Smooth muscle cell (in vitro differentiated cells): Measurements from ENCODE around the gene AGPAT1. TPM values are rescaled to one million over a fixed set of nuclear protein-coding genes. Genes with fewer than 3 reads are reported as not detected.

ENCODE experiments used
- DNase-seq: peaks from one replicate; lab custom pipeline; 2025; ENCODE audit not compliant: unreplicated experiment; lab: John Stamatoyannopoulos, UW
- H2AFZ ChIP-seq: fragments of 200-600 bp; sonication (generic); 2 replicates; pipeline ENCODE4 v1.6.0; 2016; ENCODE audit warnings: antibody characterized with exemption, low read depth, mild to moderate bottlenecking
- H3F3A ChIP-seq: fragments of 200-600 bp; sonication (generic); 2 replicates; pipeline ENCODE4 v1.6.0; 2017; ENCODE audit warnings: antibody characterized with exemption, low read depth
- H3K27ac ChIP-seq: fragments of 200-600 bp; sonication (generic); 2 replicates; pipeline ENCODE4 v1.5.1; 2016; ENCODE audit warnings: low read depth, mild to moderate bottlenecking
- H3K27me3 ChIP-seq: fragments of 200-600 bp; sonication (generic); 2 replicates; pipeline ENCODE4 v1.6.1; 2016; ENCODE audit warnings: low read depth, mild to moderate bottlenecking
- H3K36me3 ChIP-seq: fragments of 200-600 bp; sonication (generic); 2 replicates; pipeline ENCODE4 v1.5.1; 2016; ENCODE audit warnings: low read depth
- H3K4me1 ChIP-seq: fragments of 200-600 bp; sonication (generic); 2 replicates; pipeline ENCODE4 v1.5.1; 2016; ENCODE audit warnings: low read depth
- H3K4me2 ChIP-seq: fragments of 200-600 bp; sonication (generic); 2 replicates; pipeline ENCODE4 v1.6.0; 2016; ENCODE audit warnings: mild to moderate bottlenecking
- H3K4me3 ChIP-seq: fragments of 200-600 bp; sonication (generic); 2 replicates; pipeline ENCODE4 v1.5.1; 2016; ENCODE audit warnings: mild to moderate bottlenecking
- H3K79me2 ChIP-seq: fragments of 200-600 bp; sonication (generic); 2 replicates; pipeline ENCODE4 v1.6.0; 2016; ENCODE audit warnings: low read depth, mild to moderate bottlenecking
- H3K9ac ChIP-seq: fragments of 200-600 bp; sonication (generic); 2 replicates; pipeline ENCODE4 v1.6.0; 2016; ENCODE audit warnings: low read depth
- H3K9me3 ChIP-seq: fragments of 200-600 bp; sonication (generic); replicated peaks from 2 replicates; pipeline ENCODE4 v1.5.1; 2016; ENCODE audit warnings: low read depth
- H4K20me1 ChIP-seq: fragments of 200-600 bp; sonication (generic); 2 replicates; pipeline ENCODE4 v1.6.0; 2016; ENCODE audit warnings: low read depth
- WGBS: methylation state at CpG from one replicate; pipeline ENCODE4 v1.1.7; 2016; ENCODE audit warnings: low lambda C conversion rate; 5-methylcytosine and 5-hydroxymethylcytosine counted together
- polyA plus RNA-seq: library from polyadenylated mRNA; unstranded; fragments of >200 nt; fragmentation: Nextera tagmentation; extraction: Ambion mirVana; gene quantifications from 2 replicates; pipeline ENCODE4 v1.2.1, GENCODE V29; 2016
- total RNA-seq: library from RNA; depleted of rRNA; stranded (reverse); fragments of >200 nt; gene quantifications from 2 replicates; pipeline ENCODE4 v1.2.3, GENCODE V29; 2014
- TF ChIP-seq, protein P1 (sequence below): fragments of 200-600 bp; sonication (generic); IDR thresholded peaks from 2 replicates; pipeline ENCODE4 v1.5.1; 2017; ENCODE audit warnings: borderline replicate concordance, mild to moderate bottlenecking, antibody characterized with exemption; ENCODE audit not compliant: insufficient read depth, poor library complexity, severe bottlenecking

Gene AGPAT1
- total and polyA plus RNA-seq, 2 experiments from 2014 or later, result 52.4 to 71.1 TPM

DNA sequence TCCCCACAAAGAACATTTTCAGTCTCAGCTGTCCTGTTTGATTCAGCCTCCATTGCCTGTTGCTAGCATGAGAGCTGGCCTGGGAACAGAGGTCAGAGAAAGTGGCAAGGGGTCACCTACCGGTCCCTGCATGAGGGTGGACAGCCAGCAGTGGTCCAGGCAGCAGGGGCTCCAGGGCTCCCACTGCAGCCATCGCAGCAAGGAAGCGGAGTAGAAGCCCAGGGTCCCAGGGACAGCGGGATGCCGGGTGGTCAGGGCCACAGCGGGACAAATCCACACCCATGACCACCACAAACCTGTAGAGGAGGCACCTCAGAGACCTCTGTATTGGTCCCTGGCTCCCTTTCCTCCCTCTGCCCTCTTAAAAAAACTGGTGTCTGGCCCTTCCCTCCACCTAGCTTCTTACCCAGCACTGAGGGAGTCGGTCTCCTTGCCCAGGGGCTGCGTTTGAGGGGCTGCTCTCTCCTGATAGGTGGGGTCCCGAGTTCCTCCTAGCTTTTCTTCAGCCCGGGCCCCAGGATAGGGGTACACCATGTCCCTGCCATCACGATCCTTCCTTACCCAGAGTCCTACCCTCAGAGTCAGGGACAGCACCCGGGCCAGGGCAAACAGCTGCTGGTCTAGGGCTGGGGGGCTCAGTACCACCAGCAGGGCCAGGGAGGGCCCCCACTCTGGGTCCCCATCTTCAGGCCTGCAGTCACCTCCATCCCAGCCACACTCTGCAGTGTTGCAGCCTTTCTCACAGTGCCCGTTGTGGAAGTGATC lies 25.0 kb upstream of the AGPAT1 start:
- no peak overlapping the region for H3K27ac ChIP-seq
- H3K4me2 ChIP-seq, result no peak overlapping the region
- H3F3A ChIP-seq, result peaks cover 5% of the 10 kb centered on the region
- 86% methylated on average over 13 of the region's 13 CpGs for WGBS
- H3K4me3 ChIP-seq, result no peak overlapping the region
- H4K20me1 ChIP-seq, result no peaks in the 10 kb centered on the region
- no peak overlapping the region for H2AFZ ChIP-seq
- peaks cover 7% of the 10 kb centered on the region for H3K27me3 ChIP-seq
- H3K9ac ChIP-seq, result no peak overlapping the region
- peaks cover 3% of the 10 kb centered on the region for H3K4me1 ChIP-seq
- no peak for DNase-seq
- H3K9me3 ChIP-seq, result no peaks in the 10 kb centered on the region
- H3K36me3 ChIP-seq, result no peaks in the 10 kb centered on the region
- TF ChIP-seq, protein P1, sequence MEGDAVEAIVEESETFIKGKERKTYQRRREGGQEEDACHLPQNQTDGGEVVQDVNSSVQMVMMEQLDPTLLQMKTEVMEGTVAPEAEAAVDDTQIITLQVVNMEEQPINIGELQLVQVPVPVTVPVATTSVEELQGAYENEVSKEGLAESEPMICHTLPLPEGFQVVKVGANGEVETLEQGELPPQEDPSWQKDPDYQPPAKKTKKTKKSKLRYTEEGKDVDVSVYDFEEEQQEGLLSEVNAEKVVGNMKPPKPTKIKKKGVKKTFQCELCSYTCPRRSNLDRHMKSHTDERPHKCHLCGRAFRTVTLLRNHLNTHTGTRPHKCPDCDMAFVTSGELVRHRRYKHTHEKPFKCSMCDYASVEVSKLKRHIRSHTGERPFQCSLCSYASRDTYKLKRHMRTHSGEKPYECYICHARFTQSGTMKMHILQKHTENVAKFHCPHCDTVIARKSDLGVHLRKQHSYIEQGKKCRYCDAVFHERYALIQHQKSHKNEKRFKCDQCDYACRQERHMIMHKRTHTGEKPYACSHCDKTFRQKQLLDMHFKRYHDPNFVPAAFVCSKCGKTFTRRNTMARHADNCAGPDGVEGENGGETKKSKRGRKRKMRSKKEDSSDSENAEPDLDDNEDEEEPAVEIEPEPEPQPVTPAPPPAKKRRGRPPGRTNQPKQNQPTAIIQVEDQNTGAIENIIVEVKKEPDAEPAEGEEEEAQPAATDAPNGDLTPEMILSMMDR, result no peak
- H3K79me2 ChIP-seq, result no peaks in the 10 kb centered on the region

DNA sequence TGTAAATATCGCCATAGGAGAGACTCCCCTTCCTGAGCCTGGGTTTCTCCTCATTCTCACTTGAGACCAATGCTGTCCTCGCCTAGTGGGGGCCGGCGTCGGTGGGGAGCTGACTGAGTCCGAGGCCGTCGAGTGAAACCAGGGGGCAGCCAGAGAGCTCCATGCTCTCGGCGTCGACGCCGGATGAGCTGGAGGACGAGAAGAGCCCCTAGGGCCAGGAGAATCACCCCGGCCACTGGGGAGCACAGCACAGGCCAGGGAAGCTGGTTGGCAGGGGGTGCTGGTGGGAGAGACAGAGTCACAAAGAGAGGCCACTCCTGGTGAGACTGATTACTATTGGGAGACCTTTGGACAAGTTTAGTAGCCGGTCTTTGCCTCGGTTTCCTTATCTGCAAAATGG lies 23.0 kb upstream of the AGPAT1 start:
- Histone ChIP-seq H3F3A (peaks cover 19% of the 10 kb centered on the region), H3K4me3 (no peak overlapping the region), H3K79me2 (no peaks in the 10 kb centered on the region), H3K9me3 (no peaks in the 10 kb centered on the region), H3K4me2 (no peak overlapping the region), H3K27me3 (no peaks in the 10 kb centered on the region), H3K9ac (no peak overlapping the region), H3K27ac (no peak overlapping the region), H4K20me1 (no peaks in the 10 kb centered on the region), H3K4me1 (peaks cover 8% of the 10 kb centered on the region), H3K36me3 (no peaks in the 10 kb centered on the region), H2AFZ (no peak overlapping the region)
- TF ChIP-seq, protein P1, result no peak
- WGBS, result 91% methylated on average over 17 of the region's 17 CpGs
- no peak for DNase-seq

DNA sequence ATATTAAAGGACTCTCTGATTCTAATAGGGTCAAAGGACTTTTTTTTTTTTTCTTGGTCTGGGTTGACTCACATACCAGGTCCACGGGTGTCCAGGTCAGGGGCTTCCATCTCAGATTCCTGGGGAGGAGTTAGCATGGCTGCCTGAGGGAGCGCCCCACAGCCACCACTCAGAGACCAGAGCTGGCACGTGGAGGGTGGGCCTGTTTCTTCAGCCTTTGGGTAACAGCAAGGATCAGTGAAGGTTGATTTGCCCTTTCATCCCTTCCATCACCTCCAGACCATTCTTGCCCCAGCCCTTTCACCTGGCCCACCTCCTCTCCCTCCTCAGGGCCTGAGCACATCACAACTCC lies 22.4 kb upstream of the AGPAT1 start:
- DNase-seq, result no peak
- no peak overlapping the region for H2AFZ ChIP-seq
- TF ChIP-seq, protein P1, result no peak
- no peak overlapping the region for H3K27ac ChIP-seq
- no peaks in the 10 kb centered on the region for H3K27me3 ChIP-seq
- no peak overlapping the region for H3K4me3 ChIP-seq
- H3K4me2 ChIP-seq, result no peak overlapping the region
- peaks cover 8% of the 10 kb centered on the region for H3K4me1 ChIP-seq
- H3K36me3 ChIP-seq, result no peaks in the 10 kb centered on the region
- no peaks in the 10 kb centered on the region for H3K79me2 ChIP-seq
- no peaks in the 10 kb centered on the region for H4K20me1 ChIP-seq
- peaks cover 23% of the 10 kb centered on the region for H3F3A ChIP-seq
- H3K9ac ChIP-seq, result no peak overlapping the region
- H3K9me3 ChIP-seq, result no peaks in the 10 kb centered on the region
- 83% methylated on average over 3 of the region's 3 CpGs for WGBS
